Measurements from ENCODE around the gene STT3B.

GRCh38 chr3:31533169-31534064 is 692 bp downstream of the STT3B start:
- no peak; the same call in 1 of the 2 replicates for TF ChIP-seq ZNF598 (CRISPR knock-in tag; IDR thresholded peaks at IDR 0.05; ENCODE audit: borderline replicate concordance)
- TF ChIP-seq, protein P1, sequence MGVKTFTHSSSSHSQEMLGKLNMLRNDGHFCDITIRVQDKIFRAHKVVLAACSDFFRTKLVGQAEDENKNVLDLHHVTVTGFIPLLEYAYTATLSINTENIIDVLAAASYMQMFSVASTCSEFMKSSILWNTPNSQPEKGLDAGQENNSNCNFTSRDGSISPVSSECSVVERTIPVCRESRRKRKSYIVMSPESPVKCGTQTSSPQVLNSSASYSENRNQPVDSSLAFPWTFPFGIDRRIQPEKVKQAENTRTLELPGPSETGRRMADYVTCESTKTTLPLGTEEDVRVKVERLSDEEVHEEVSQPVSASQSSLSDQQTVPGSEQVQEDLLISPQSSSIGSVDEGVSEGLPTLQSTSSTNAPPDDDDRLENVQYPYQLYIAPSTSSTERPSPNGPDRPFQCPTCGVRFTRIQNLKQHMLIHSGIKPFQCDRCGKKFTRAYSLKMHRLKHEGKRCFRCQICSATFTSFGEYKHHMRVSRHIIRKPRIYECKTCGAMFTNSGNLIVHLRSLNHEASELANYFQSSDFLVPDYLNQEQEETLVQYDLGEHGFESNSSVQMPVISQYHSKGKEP (CRISPR knock-in tag; IDR thresholded peaks at IDR 0.05) = no peak
- peak; percentile 49 for TF ChIP-seq CTCF (CRISPR knock-in tag; IDR thresholded peaks at IDR 0.05)
- TF ChIP-seq RNF2 (conservative IDR thresholded peaks at IDR 0.05; ENCODE audit: low read depth) = no peak
- no peak for TF ChIP-seq TEAD2 (CRISPR knock-in tag; IDR thresholded peaks at IDR 0.05)
- TF ChIP-seq, protein P2, sequence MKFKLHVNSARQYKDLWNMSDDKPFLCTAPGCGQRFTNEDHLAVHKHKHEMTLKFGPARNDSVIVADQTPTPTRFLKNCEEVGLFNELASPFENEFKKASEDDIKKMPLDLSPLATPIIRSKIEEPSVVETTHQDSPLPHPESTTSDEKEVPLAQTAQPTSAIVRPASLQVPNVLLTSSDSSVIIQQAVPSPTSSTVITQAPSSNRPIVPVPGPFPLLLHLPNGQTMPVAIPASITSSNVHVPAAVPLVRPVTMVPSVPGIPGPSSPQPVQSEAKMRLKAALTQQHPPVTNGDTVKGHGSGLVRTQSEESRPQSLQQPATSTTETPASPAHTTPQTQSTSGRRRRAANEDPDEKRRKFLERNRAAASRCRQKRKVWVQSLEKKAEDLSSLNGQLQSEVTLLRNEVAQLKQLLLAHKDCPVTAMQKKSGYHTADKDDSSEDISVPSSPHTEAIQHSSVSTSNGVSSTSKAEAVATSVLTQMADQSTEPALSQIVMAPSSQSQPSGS (CRISPR knock-in tag; IDR thresholded peaks at IDR 0.05) = no peak
- TF ChIP-seq SMC3 (IDR thresholded peaks at IDR 0.05; ENCODE audit: low read length) = no peak
- no peak for TF ChIP-seq ZNF256 (CRISPR knock-in tag; conservative IDR thresholded peaks at IDR 0.05)
